Putamen (tissue), 1 donor: ENCODE results near the gene GUCY2D.

Source experiments
- DNase-seq: peaks from one replicate; pipeline ENCODE4 v3.0.0-alpha.2; 2016; ENCODE audit warnings: low spot score

Gene GUCY2D

DNA sequence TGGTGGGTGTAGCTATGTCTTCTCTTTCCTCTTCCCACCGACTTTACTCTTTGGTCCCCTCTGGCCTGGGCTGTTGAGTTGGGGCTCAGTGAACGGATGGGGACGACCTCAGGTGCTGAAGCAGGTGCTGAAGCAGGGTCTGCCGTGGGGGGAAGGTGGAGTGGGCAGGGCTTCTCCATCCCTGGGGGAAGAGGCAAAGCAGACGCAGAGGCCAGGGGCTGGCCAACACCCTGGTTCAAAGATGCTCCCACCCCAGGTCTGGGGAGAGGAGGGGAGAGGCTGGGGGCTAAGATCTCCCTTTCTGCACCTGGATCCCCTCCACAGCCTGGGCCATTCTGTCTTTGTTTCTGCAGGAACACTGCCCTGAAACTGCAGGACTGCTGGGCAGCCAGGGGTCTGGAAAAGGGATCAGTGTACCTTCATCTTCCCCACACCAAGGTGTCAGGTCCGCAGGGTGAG lies 62.2 kb downstream of the GUCY2D start:
- no peak for DNase-seq

DNA sequence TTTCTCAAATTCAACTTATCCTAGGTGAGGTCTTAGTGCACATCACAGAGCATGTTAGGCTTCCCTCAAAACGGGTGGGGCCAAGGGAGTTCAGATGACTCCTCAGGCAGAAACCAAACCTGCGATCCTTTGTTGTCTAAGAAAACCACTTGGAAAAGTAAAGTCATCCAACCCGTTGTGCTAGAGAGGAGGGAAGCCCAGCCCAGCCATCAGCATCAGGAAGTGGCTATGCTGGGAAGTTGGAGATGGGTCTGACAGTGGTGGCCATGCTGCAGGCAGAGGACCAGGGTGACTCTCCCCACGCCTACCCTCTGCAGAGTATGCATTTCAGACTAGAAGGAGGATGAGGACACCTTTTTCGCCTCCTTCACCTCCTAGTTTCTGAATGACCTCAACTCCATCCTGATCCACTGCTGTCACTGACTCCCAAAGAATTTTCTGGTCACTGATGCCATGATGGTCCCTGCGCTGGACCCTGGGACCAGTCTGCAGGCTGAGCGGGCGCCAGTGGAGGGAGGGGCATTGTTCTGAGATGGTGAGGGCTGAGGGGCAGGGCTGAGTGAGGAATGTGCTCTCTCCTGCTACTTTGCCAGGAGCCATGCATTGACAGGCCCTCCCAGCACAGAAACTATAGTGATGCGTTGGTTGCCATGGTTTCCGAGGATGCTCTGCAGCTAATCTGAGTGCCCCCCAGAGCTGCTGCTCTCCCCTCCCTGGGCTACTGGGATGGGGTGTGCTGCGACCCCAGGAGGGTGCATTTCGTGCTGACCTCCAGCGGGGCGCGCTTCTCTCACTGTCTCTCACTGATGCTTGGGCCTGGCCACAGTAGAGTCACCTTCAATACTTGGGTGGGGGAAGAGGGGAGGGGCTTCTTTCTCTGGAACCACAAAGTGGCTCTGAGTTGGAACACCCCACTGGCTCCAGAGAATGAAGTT lies 64.7 kb downstream of the GUCY2D start:
- DNase-seq = no peak

DNA sequence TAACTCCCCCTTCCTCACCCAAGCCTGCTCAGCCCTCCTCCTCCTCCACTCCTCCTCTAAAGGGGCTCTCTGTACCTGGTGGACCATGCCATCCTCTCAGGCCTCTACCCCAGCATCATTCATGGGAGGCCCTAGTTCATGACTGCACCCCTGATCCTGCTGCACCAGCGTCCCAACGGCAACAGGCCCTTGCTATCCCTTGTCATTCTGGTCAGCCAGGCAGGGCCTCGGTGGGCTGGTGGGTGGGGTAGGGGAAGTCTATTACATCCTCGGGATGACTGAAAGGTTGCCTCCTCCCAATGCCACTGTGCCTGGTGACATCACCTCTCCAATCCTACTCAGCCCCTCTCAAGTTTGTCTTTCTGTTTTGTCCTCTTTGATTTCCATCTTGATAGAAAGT lies 65.4 kb downstream of the GUCY2D start:
- no peak for DNase-seq

DNA sequence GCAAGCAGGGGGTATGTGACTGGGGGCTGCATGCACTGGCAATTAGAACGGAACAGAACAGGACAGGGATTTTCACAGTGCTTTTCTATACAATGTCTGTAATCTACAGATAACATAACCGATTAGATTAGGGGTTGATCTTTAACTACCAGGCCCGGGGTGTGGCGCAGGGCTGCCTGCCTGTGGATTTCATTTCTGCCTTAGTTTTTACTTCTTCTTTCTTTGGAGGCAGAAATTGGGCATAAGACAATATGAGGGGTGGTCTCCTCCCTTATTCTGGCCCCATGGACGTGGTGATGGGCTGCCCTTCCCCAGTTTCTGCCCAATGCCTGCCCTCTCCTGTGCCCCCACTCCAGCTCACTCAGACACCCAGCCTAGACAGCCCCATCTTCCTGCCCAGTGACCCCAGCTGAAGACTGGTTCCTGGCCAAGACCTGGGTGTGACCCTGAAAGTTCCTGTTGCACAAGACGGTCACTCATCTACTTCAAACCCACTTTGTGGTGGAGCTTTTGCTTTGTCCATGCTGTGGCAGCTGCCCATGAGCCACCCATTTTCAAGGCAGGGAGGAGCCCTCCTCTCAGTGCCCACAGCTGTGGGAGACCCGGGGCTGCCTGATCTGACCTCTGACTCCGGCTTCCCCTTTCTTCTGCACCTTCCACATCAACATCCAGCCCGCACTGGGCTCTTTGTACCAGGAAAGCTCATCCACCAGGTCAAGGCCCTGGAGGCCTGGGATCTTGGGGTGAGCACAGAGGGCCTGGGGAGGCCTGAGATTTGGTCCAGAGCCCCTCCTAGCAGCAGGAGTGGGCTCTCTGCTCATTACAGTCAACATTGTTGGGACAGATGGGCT lies 66.5 kb downstream of the GUCY2D start:
- no peak for DNase-seq

DNA sequence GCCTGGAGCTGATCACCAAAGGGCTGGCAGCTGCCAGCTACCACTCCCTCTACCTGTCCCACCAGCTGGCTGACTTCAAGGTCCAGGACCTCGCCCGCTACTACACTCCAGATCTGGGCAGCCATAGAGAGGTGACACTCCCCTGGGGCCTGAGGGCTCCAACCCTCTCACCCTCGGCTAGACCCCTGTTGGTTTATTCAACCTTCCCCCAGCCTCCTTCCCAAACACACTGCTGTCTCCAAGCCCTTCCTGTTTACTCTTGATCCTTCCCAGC lies 67.1 kb downstream of the GUCY2D start:
- no peak for DNase-seq
